Activated CD8-positive, alpha-beta memory T cell treated with anti-CD3 and anti-CD28 coated beads, Interleukin-2, amount 50 U/mL, for 1 hour (primary cell): ENCODE measurements around the gene NFKBIA.
"Not testable (repeated sequence)": the region's sequence is repeated elsewhere in the genome, so short reads cannot be mapped to it uniquely, and the experiment has no call there.

Experiments used
- DNase-seq: peaks from one replicate; pipeline ENCODE4 v3.0.0-alpha.2; 2020; ENCODE audit errors: extremely low read depth

The NFKBIA gene

GRCh38 chr14:35391388-35391710 lies 13.2 kb downstream of the NFKBIA start:
- no peak for DNase-seq

- no peak for DNase-seq
Observed at GRCh38 chr14:35390577-35391387, 13.8 kb downstream of the NFKBIA start.

GRCh38 chr14:35389315-35389667 lies 15.3 kb downstream of the NFKBIA start:
- no peak for DNase-seq

GRCh38 chr14:35388656-35389314 lies 15.8 kb downstream of the NFKBIA start:
- DNase-seq = no peak

- DNase-seq = no peak
Observed at GRCh38 chr14:35387713-35388579, 16.6 kb downstream of the NFKBIA start.

- DNase-seq = no peak
Observed at GRCh38 chr14:35387219-35387618, 17.3 kb downstream of the NFKBIA start.

- no peak for DNase-seq
Observed at GRCh38 chr14:35386673-35387125, 17.9 kb downstream of the NFKBIA start.

GRCh38 chr14:35385042-35385839 lies 19.3 kb downstream of the NFKBIA start:
- no peak for DNase-seq

- DNase-seq = no peak
Observed at GRCh38 chr14:35384455-35385041, 20.0 kb downstream of the NFKBIA start.

GRCh38 chr14:35383569-35384454 lies 20.7 kb downstream of the NFKBIA start:
- DNase-seq = no peak

GRCh38 chr14:35380794-35381193 lies 23.8 kb downstream of the NFKBIA start:
- no peak for DNase-seq

- DNase-seq = not testable (repeated sequence)
Observed at GRCh38 chr14:35379234-35379933, 25.2 kb downstream of the NFKBIA start.

GRCh38 chr14:35378425-35379233 lies 25.9 kb downstream of the NFKBIA start:
- no peak for DNase-seq

GRCh38 chr14:35375558-35376025 lies 29.0 kb downstream of the NFKBIA start:
- DNase-seq = no peak

- DNase-seq = no peak
Observed at GRCh38 chr14:35374263-35374712, 30.3 kb downstream of the NFKBIA start.

- not testable (repeated sequence) for DNase-seq
Observed at GRCh38 chr14:35373208-35373607, 31.3 kb downstream of the NFKBIA start.

- no peak for DNase-seq
Observed at GRCh38 chr14:35370969-35371368, 33.6 kb downstream of the NFKBIA start.

- DNase-seq = no peak
Observed at GRCh38 chr14:35369701-35370191, 34.8 kb downstream of the NFKBIA start.
